SK-N-MC (cell line): ENCODE measurements around the gene TNK2.

ENCODE experiments used
- EZH2 ChIP-seq: fragments of 200-600 bp; sonication (generic); IDR thresholded peaks from one replicate; pipeline ENCODE4 v1.6.1; 2017; ENCODE audit warnings: antibody characterized with exemption
- POLR2AphosphoS5 ChIP-seq: IDR thresholded peaks from 2 replicates; pipeline ENCODE4 v1.6.1; 2012; ENCODE audit warnings: mild to moderate bottlenecking, low read depth, low read length, borderline replicate concordance

GRCh38 chr3:195877136-195877715 lies 31.1 kb downstream of the TNK2 start:
- TF ChIP-seq EZH2 (no peak), POLR2AphosphoS5 (no peak)
